Activated T-helper 2 cell treated with anti-CD3 and anti-CD28 coated beads, Interferon-gamma antibody, Interleukin-2, Interleukin-4, amounts not matched to agents 10 μg/mL and 5 μg/mL and 100 μg/mL, durations not matched to agents 14 hours and 24 hours and 36 hours (primary cell): Measurements from ENCODE around the gene CCDC182. TPM values are rescaled to one million over a fixed set of nuclear protein-coding genes. Genes with fewer than 3 reads are reported as not detected.

Source experiments
- DNase-seq: peaks from one replicate; pipeline ENCODE4 v3.0.0; 2021; ENCODE audit warnings: low spot score
- H3K27ac Mint-ChIP-seq: one replicate; pipeline ENCODE4 v1.8.0; 2021; ENCODE audit warnings: mixed read lengths
- H3K27me3 Mint-ChIP-seq: one replicate; pipeline ENCODE4 v1.8.0; 2021; ENCODE audit warnings: low read depth, mixed read lengths
- H3K36me3 Mint-ChIP-seq: one replicate; pipeline ENCODE4 v1.8.0; 2021; ENCODE audit warnings: low read depth, mixed read lengths
- H3K4me1 Mint-ChIP-seq: one replicate; pipeline ENCODE4 v1.8.0; 2021; ENCODE audit warnings: low read depth, mixed read lengths
- H3K4me3 Mint-ChIP-seq: one replicate; pipeline ENCODE4 v1.8.0; 2021; ENCODE audit warnings: low read depth, mild to moderate bottlenecking, moderate library complexity, mixed read lengths
- H3K9me3 Mint-ChIP-seq: one replicate; pipeline ENCODE4 v1.8.0; 2021; ENCODE audit warnings: mixed read lengths
- intact Hi-C: fragments of 100-400 bp; cut with micrococcal nuclease; formaldehyde crosslinking; loops from one replicate; pipeline ENCODE4 v1.15.1; 2023
- total RNA-seq: library from RNA; stranded (reverse); gene quantifications from 2 replicates; pipeline ENCODE4 v1.2.3, GENCODE V29; 2022

The CCDC182 gene
- total RNA-seq, 1 donor from 2014 or later, result not detected

- Mint-ChIP-seq H3K27ac (no peak overlapping the region), H3K9me3 (no peaks in the 10 kb centered on the region), H3K4me1 (no peaks in the 10 kb centered on the region), H3K27me3 (peaks cover 20% of the 10 kb centered on the region), H3K4me3 (no peak overlapping the region), H3K36me3 (no peaks in the 10 kb centered on the region)
- intact Hi-C loops, result no loop called here
- DNase-seq, result no peak
Measured at GRCh38 chr17:57720386-57721035, 24.6 kb downstream of the CCDC182 start.

- peaks cover 24% of the 10 kb centered on the region for H3K27me3 Mint-ChIP-seq
- no peaks in the 10 kb centered on the region for H3K9me3 Mint-ChIP-seq
- no peak overlapping the region for H3K27ac Mint-ChIP-seq
- no peaks in the 10 kb centered on the region for H3K36me3 Mint-ChIP-seq
- H3K4me1 Mint-ChIP-seq, result no peaks in the 10 kb centered on the region
- no peak overlapping the region for H3K4me3 Mint-ChIP-seq
- intact Hi-C loops, result no loop called here
- no peak for DNase-seq
Measured at GRCh38 chr17:57718878-57719277, 26.2 kb downstream of the CCDC182 start.

GRCh38 chr17:57715981-57716380, 29.1 kb downstream of the CCDC182 start:
- no peak for DNase-seq
- H3K27ac Mint-ChIP-seq, result no peak overlapping the region
- peaks cover 40% of the 10 kb centered on the region for H3K27me3 Mint-ChIP-seq
- H3K4me3 Mint-ChIP-seq, result no peak overlapping the region
- no peaks in the 10 kb centered on the region for H3K4me1 Mint-ChIP-seq
- no peaks in the 10 kb centered on the region for H3K36me3 Mint-ChIP-seq
- intact Hi-C loops, result no loop called here
- H3K9me3 Mint-ChIP-seq, result no peaks in the 10 kb centered on the region

- H3K9me3 Mint-ChIP-seq, result peaks cover 6% of the 10 kb centered on the region
- no peaks in the 10 kb centered on the region for H3K36me3 Mint-ChIP-seq
- no peak overlapping the region for H3K27ac Mint-ChIP-seq
- H3K27me3 Mint-ChIP-seq, result peaks cover 40% of the 10 kb centered on the region
- no peak for DNase-seq
- no peaks in the 10 kb centered on the region for H3K4me1 Mint-ChIP-seq
- H3K4me3 Mint-ChIP-seq, result no peak overlapping the region
- intact Hi-C loops, result no loop called here
Measured at GRCh38 chr17:57714665-57715180, 30.4 kb downstream of the CCDC182 start.

GRCh38 chr17:57713140-57713539, 32.0 kb downstream of the CCDC182 start:
- Mint-ChIP-seq H3K27me3 (peaks cover 39% of the 10 kb centered on the region), H3K4me1 (no peaks in the 10 kb centered on the region), H3K9me3 (peaks cover 6% of the 10 kb centered on the region), H3K36me3 (no peaks in the 10 kb centered on the region), H3K4me3 (no peak overlapping the region), H3K27ac (no peak overlapping the region)
- intact Hi-C loops, result no loop called here
- DNase-seq, result no peak

- Mint-ChIP-seq H3K9me3 (peaks cover 6% of the 10 kb centered on the region), H3K4me3 (no peak overlapping the region), H3K4me1 (no peaks in the 10 kb centered on the region), H3K36me3 (no peaks in the 10 kb centered on the region), H3K27me3 (peaks cover 18% of the 10 kb centered on the region), H3K27ac (no peak overlapping the region)
- intact Hi-C loops, result no loop called here
- DNase-seq, result no peak
Measured at GRCh38 chr17:57708410-57708809, 36.7 kb downstream of the CCDC182 start.

- Mint-ChIP-seq H3K4me3 (no peak overlapping the region), H3K9me3 (peaks cover 6% of the 10 kb centered on the region), H3K27ac (no peak overlapping the region), H3K27me3 (peaks cover 16% of the 10 kb centered on the region), H3K36me3 (no peaks in the 10 kb centered on the region), H3K4me1 (no peaks in the 10 kb centered on the region)
- DNase-seq, result no peak
- intact Hi-C loops, result no loop called here
Measured at GRCh38 chr17:57707892-57708291, 37.2 kb downstream of the CCDC182 start.

GRCh38 chr17:57706761-57707160, 38.3 kb downstream of the CCDC182 start:
- peaks cover 13% of the 10 kb centered on the region for H3K27me3 Mint-ChIP-seq
- DNase-seq, result no peak
- no peaks in the 10 kb centered on the region for H3K36me3 Mint-ChIP-seq
- intact Hi-C loops, result no loop called here
- H3K9me3 Mint-ChIP-seq, result peaks cover 6% of the 10 kb centered on the region
- no peaks in the 10 kb centered on the region for H3K4me1 Mint-ChIP-seq
- H3K4me3 Mint-ChIP-seq, result no peak overlapping the region
- H3K27ac Mint-ChIP-seq, result no peak overlapping the region

GRCh38 chr17:57705921-57706695, 39.0 kb downstream of the CCDC182 start:
- Mint-ChIP-seq H3K4me3 (no peak overlapping the region), H3K4me1 (no peaks in the 10 kb centered on the region), H3K9me3 (peaks cover 6% of the 10 kb centered on the region), H3K27ac (no peak overlapping the region), H3K36me3 (no peaks in the 10 kb centered on the region), H3K27me3 (peaks cover 6% of the 10 kb centered on the region)
- intact Hi-C loops, result no loop called here
- no peak for DNase-seq

- no peaks in the 10 kb centered on the region for H3K9me3 Mint-ChIP-seq
- intact Hi-C loops, result no loop called here
- H3K27me3 Mint-ChIP-seq, result peaks cover 2% of the 10 kb centered on the region
- no peaks in the 10 kb centered on the region for H3K4me1 Mint-ChIP-seq
- H3K27ac Mint-ChIP-seq, result no peak overlapping the region
- H3K36me3 Mint-ChIP-seq, result no peaks in the 10 kb centered on the region
- DNase-seq, result no peak
- no peak overlapping the region for H3K4me3 Mint-ChIP-seq
Measured at GRCh38 chr17:57704448-57704847, 40.7 kb downstream of the CCDC182 start.

- DNase-seq, result no peak
- intact Hi-C loops, result no loop called here
- Mint-ChIP-seq H3K36me3 (no peaks in the 10 kb centered on the region), H3K9me3 (no peaks in the 10 kb centered on the region), H3K27me3 (peaks cover 2% of the 10 kb centered on the region), H3K4me3 (no peak overlapping the region), H3K27ac (no peak overlapping the region), H3K4me1 (no peaks in the 10 kb centered on the region)
Measured at GRCh38 chr17:57703273-57703672, 41.8 kb downstream of the CCDC182 start.

GRCh38 chr17:57701124-57701523, 44.0 kb downstream of the CCDC182 start:
- no peaks in the 10 kb centered on the region for H3K9me3 Mint-ChIP-seq
- no peaks in the 10 kb centered on the region for H3K36me3 Mint-ChIP-seq
- intact Hi-C loops, result no loop called here
- H3K4me3 Mint-ChIP-seq, result no peak overlapping the region
- no peak overlapping the region for H3K27ac Mint-ChIP-seq
- DNase-seq, result no peak
- H3K4me1 Mint-ChIP-seq, result no peaks in the 10 kb centered on the region
- H3K27me3 Mint-ChIP-seq, result no peaks in the 10 kb centered on the region

- peaks cover 9% of the 10 kb centered on the region for H3K9me3 Mint-ChIP-seq
- no peaks in the 10 kb centered on the region for H3K4me1 Mint-ChIP-seq
- H3K36me3 Mint-ChIP-seq, result no peaks in the 10 kb centered on the region
- intact Hi-C loops, result no loop called here
- no peaks in the 10 kb centered on the region for H3K27me3 Mint-ChIP-seq
- DNase-seq, result no peak
- H3K27ac Mint-ChIP-seq, result no peak overlapping the region
- no peak overlapping the region for H3K4me3 Mint-ChIP-seq
Measured at GRCh38 chr17:57699751-57700219, 45.3 kb downstream of the CCDC182 start.
